ENCODE measurements around the gene TMEM132A. TPM values are rescaled to one million over a fixed set of nuclear protein-coding genes. Genes with fewer than 3 reads are reported as not detected.
"Not testable (repeated sequence)": the region's sequence is repeated elsewhere in the genome, so short reads cannot be mapped to it uniquely, and the experiment has no call there.

Gene TMEM132A
- total RNA-seq, 1 experiment from 2014 or later: 84.2 TPM

DNA sequence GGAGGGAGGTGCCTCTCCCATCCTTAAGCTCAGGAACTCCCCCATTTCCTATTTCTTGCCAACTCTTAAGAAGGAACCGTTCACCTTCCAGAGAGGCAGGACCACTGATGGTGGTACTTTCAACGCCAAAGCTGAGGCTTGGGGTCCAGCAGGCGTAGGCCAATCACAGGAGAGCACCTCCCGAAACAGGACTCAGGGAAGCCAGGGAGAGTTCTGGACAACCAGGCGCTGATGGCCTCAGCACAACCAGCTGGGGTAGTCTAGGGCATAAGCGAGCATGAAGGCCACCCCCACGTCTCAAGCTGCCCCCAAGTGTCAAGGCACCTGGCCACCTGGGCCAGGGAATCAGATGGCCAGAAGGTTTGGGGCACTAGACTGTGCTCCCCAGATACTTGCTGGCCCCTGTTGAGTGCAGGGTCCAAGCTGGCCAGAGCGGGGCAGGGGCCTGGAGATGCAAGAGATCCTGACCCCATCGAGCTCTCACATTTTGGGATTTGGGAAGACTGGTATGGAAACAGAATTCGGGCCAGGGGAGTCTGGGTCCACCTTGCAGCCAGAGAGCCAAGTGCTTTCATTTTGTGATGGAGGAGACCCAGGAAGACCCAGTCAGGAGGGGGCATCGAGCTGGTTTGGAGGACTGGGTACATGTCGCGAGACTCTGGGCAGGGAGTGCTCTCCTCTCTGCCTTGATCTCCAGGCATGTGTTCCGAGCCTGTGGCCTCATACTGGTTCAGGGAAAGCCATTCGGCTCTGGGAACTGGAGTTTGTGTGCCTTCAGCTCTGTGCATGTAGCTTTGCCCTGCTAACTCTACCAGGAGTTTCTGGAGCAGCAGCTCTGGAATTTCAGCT lies 48.1 kb downstream of the TMEM132A start:
- Histone ChIP-seq H3K4me1 (ENCODE audit: insufficient read depth, low read length) (no peaks in the 10 kb centered on the region), H3K9ac (ENCODE audit: low read length) (no peak overlapping the region), H4K20me1 (ENCODE audit: low read length) (no peaks in the 10 kb centered on the region), H3F3A (ENCODE audit: low read length, unreplicated experiment) (no peaks in the 10 kb centered on the region), H3K27me3 (ENCODE audit: low read length) (peaks cover 18% of the 10 kb centered on the region; the same call in 1 of the 2 replicates), H3K79me2 (ENCODE audit: low read length) (no peaks in the 10 kb centered on the region), H3K36me3 (ENCODE audit: low read depth, low read length) (no peaks in the 10 kb centered on the region), H3K4me2 (ENCODE audit: low read length) (no peak overlapping the region), H3K4me3 (ENCODE audit: low read length) (no peak overlapping the region), H3K9me3 (ENCODE audit: low read length) (no peaks in the 10 kb centered on the region), H3K27ac (ENCODE audit: low read length) (no peak overlapping the region), H2AFZ (ENCODE audit: low read length) (no peak overlapping the region), H3K9me2 (replicated peaks; ENCODE audit: low read length) (no peaks in the 10 kb centered on the region)
- ChIA-PET POLR2A (ENCODE audit: unreplicated experiment) (no interaction called here), CTCF (no interaction called here)
- ATAC-seq: no peak
- BruUV-seq (replicated peaks): no TSS peak
- no peak for DNase-seq
- TF ChIP-seq EZH2 (IDR thresholded peaks at IDR 0.05; ENCODE audit: low read length, unreplicated experiment) (no peak), EZH2phosphoT487 (IDR thresholded peaks at IDR 0.05; ENCODE audit: borderline replicate concordance, low read length) (no peak)
- TF ChIP-seq, protein P1, sequence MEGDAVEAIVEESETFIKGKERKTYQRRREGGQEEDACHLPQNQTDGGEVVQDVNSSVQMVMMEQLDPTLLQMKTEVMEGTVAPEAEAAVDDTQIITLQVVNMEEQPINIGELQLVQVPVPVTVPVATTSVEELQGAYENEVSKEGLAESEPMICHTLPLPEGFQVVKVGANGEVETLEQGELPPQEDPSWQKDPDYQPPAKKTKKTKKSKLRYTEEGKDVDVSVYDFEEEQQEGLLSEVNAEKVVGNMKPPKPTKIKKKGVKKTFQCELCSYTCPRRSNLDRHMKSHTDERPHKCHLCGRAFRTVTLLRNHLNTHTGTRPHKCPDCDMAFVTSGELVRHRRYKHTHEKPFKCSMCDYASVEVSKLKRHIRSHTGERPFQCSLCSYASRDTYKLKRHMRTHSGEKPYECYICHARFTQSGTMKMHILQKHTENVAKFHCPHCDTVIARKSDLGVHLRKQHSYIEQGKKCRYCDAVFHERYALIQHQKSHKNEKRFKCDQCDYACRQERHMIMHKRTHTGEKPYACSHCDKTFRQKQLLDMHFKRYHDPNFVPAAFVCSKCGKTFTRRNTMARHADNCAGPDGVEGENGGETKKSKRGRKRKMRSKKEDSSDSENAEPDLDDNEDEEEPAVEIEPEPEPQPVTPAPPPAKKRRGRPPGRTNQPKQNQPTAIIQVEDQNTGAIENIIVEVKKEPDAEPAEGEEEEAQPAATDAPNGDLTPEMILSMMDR (conservative IDR thresholded peaks at IDR 0.05; ENCODE audit: low read depth, low read length): no peak
- intact Hi-C loops (cut with micrococcal nuclease): no loop called here

DNA sequence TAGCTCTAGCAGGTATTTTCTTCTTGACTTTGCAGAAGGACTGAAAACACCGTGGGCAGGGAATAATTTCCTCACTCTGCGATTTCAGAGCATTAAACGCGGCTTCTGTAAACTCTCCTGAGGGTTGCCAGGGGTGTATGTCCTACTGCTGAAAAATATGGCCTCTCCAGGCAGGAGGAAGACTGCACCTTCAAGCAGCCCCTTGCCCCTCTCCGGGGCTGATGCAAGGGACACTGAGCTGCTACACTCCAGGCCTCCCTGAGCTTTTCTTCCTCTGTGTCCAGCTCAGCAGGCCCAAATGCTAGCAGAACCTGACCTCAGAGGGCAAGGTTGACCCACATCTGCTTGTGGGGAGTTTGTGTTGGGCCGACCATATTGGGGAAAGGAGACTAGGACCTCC lies 49.4 kb downstream of the TMEM132A start:
- H3F3A ChIP-seq (ENCODE audit: low read length, unreplicated experiment): no peaks in the 10 kb centered on the region
- no peaks in the 10 kb centered on the region for H3K79me2 ChIP-seq (ENCODE audit: low read length)
- intact Hi-C loops (cut with micrococcal nuclease): no loop called here
- no peaks in the 10 kb centered on the region for H3K36me3 ChIP-seq (ENCODE audit: low read depth, low read length)
- POLR2A ChIA-PET (ENCODE audit: unreplicated experiment): interaction anchor here (0.6 kb wide), 1 partner anchor 358 kb away, joined by 3 read pairs; no protein-coding TSS in a partner anchor
- H2AFZ ChIP-seq (ENCODE audit: low read length): no peak overlapping the region
- no peaks in the 10 kb centered on the region for H3K9me3 ChIP-seq (ENCODE audit: low read length)
- H3K27ac ChIP-seq (ENCODE audit: low read length): no peak overlapping the region
- no peak overlapping the region for H3K9ac ChIP-seq (ENCODE audit: low read length)
- peaks cover 14% of the 10 kb centered on the region; the same call in 1 of the 2 replicates for H3K27me3 ChIP-seq (ENCODE audit: low read length)
- no peaks in the 10 kb centered on the region for H4K20me1 ChIP-seq (ENCODE audit: low read length)
- no peak for TF ChIP-seq EZH2phosphoT487 (IDR thresholded peaks at IDR 0.05; ENCODE audit: borderline replicate concordance, low read length)
- TF ChIP-seq, protein P1 (conservative IDR thresholded peaks at IDR 0.05; ENCODE audit: low read depth, low read length): no peak
- no peak for TF ChIP-seq EZH2 (IDR thresholded peaks at IDR 0.05; ENCODE audit: low read length, unreplicated experiment)
- H3K9me2 ChIP-seq (replicated peaks; ENCODE audit: low read length): no peaks in the 10 kb centered on the region
- no peak overlapping the region for H3K4me2 ChIP-seq (ENCODE audit: low read length)
- DNase-seq (no peak), ATAC-seq (no peak)
- no peaks in the 10 kb centered on the region for H3K4me1 ChIP-seq (ENCODE audit: insufficient read depth, low read length)
- no peak overlapping the region for H3K4me3 ChIP-seq (ENCODE audit: low read length)
- no TSS peak for BruUV-seq (replicated peaks)
- CTCF ChIA-PET: interaction anchor here (0.7 kb wide), 1 partner anchor 12 kb away, joined by 3 read pairs; no protein-coding TSS in a partner anchor

DNA sequence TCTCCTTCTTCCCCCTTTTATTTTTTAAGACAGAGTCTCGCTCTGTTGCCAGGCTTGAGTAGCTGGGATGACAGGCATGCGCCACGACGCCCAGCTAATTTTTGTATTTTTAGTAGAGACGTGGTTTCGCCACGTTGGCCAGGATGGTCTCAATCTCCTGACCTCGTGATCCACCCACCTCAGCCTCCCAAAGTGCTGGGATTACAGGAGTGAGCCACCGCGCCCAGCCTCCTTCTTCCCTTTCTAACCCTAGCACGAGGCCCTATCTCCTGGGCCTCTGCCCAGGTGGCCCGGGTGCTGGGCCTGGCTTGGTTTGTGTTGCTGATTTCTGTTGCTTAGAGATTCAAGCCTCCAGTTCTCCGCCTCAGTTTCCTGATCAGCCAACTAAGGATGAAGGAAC lies 50.1 kb downstream of the TMEM132A start:
- H3F3A ChIP-seq (ENCODE audit: low read length, unreplicated experiment); H3K36me3 ChIP-seq (ENCODE audit: low read depth, low read length); H3K9ac ChIP-seq (ENCODE audit: low read length); H3K27ac ChIP-seq (ENCODE audit: low read length); H3K79me2 ChIP-seq (ENCODE audit: low read length); H3K4me3 ChIP-seq (ENCODE audit: low read length); H3K4me2 ChIP-seq (ENCODE audit: low read length); H3K9me2 ChIP-seq (replicated peaks; ENCODE audit: low read length); H4K20me1 ChIP-seq (ENCODE audit: low read length); BruUV-seq (replicated peaks); H2AFZ ChIP-seq (ENCODE audit: low read length); H3K4me1 ChIP-seq (ENCODE audit: insufficient read depth, low read length); ATAC-seq; intact Hi-C loops (cut with micrococcal nuclease); DNase-seq; H3K9me3 ChIP-seq (ENCODE audit: low read length): not testable (repeated sequence)
- peaks cover 14% of the 10 kb centered on the region; the same call in 1 of the 2 replicates for H3K27me3 ChIP-seq (ENCODE audit: low read length)
- ChIA-PET CTCF (interaction anchor here (0.7 kb wide), 1 partner anchor 12 kb away, joined by 3 read pairs; no protein-coding TSS in a partner anchor), POLR2A (ENCODE audit: unreplicated experiment) (interaction anchor here (0.6 kb wide), 1 partner anchor 358 kb away, joined by 3 read pairs; no protein-coding TSS in a partner anchor)

All from PC-3 (cell line).